ENCODE measurements around the gene PSMC1.
"Not testable (repeated sequence)": the region's sequence is repeated elsewhere in the genome, so short reads cannot be mapped to it uniquely, and the experiment has no call there.

The PSMC1 gene

GRCh38 chr14:90256354-90257131 is at the start of gene PSMC1:
PSMC1 (plus strand) TSS chr14:90256553; CDS start chr14:90256598, 45 bp downstream.
- DNase-seq (ENCODE audit: low read depth, low spot score) = peak; percentile 78

DNA sequence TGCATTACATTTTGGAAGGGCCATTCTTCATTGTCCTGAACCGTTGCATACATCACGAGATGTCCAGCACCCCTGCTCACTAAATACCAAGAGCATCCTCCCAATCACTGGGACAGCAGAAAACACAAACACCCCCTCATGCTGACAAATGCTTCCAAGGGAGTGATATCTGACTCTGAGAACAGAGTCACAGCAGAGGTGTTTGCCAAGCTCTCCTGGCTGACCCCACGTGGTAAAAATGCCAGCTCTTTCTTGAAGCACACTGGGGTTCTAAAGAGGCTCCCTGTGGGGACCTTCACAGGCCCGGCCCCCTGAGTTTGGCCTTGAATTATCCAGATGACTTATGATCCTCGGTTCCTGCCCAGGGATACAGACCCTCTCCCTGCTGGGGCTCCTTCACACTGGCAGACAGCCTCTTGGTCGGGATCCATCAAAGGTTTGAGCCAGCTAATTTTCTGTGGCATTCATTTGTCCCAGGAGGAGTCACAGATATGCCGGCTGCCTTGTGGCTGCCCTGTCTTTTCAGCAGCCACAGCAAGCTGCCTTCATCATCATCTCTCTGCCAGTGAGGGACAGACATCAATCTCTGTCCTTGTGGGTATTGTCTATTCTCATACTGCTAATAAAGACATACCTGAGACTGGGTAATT is 43.1 kb upstream of the PSMC1 start:
- DNase-seq (ENCODE audit: low read depth, low spot score) = no peak

DNA sequence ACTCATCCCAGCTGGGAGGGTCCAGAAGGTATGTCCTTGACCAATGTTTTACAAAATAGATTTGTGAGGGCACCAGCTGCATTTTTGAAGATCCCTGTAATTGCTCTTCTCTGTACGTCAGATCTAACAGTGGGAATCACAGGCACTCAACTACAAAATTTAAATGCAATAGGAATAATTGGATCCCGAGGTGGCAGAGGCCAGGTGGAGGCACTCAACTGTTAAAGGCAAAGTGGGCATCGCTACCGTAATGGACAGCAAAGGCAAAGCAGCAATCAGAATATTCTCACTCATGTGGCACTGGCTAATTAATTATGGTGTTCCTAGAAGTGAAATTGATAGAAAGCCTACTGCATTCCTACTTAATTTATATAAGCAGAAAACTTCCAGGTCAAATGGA is 27.9 kb upstream of the PSMC1 start:
- DNase-seq (ENCODE audit: low read depth, low spot score) = no peak

- DNase-seq (ENCODE audit: low read depth, low spot score) = not testable (repeated sequence)
Measured at GRCh38 chr14:90229942-90230341, 26.4 kb upstream of the PSMC1 start.

DNA sequence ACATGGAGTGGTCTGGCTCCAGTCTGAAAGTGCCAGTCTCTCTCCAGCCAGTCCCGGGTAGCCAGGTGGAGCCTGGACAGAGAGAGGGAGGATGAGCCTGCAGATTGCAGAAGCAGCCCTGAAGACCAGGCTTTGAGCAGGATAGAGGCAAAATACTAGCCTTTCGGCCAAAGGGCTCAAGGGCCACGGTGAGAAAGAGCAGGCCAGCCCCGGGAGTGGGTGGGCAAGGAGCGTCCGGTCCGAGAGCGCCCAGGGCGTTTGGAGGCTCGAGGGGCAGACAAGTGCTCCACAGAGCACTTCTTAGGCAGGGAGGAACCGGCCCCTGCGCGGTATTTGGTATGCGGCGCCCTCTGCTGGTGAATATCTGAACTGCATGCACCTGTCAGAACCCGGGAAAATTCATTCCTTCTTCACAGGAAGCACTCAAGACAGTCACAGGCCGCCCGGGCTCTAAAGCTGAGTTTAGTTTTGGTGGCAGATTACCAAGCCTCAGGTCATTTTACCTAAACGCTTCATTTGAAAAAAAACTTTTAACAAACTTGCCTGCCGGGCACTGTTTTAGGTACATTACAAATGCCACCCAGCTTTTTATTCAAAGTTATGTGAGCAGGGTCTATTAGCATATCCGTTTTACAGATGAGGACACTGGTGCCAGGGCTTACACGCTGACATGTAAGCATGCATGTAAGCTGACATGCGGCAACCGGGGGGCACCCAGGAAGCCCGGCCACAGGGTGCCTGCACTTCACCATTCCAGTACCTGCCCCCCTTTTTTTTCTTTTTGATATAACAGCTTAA is 21.0 kb upstream of the PSMC1 start:
- DNase-seq (ENCODE audit: low read depth, low spot score) = peak; percentile 28

GRCh38 chr14:90239139-90239538 is 17.2 kb upstream of the PSMC1 start:
- DNase-seq (ENCODE audit: low read depth, low spot score) = no peak

- no peak for DNase-seq (ENCODE audit: low read depth, low spot score)
Measured at GRCh38 chr14:90242444-90242843, 13.9 kb upstream of the PSMC1 start.

DNA sequence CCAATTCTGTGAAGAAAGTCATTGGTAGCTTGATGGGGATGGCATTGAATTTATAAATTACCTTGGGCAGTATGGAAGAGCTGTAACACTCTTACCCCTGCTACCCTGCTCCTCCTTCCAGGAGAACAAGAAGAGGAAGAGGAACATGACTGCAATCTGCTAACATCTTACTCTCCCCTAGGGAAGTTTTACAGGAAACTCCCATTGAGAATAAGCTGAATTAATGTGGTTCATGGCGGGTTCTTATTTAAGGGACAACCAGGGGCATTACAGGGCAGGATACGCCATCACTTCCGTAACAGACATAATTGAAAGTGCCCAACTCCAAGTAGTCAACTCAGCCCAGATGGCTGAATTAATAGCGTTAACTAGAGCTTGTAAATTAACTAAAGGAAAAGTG is 9.4 kb upstream of the PSMC1 start:
- no peak for DNase-seq (ENCODE audit: low read depth, low spot score)

DNA sequence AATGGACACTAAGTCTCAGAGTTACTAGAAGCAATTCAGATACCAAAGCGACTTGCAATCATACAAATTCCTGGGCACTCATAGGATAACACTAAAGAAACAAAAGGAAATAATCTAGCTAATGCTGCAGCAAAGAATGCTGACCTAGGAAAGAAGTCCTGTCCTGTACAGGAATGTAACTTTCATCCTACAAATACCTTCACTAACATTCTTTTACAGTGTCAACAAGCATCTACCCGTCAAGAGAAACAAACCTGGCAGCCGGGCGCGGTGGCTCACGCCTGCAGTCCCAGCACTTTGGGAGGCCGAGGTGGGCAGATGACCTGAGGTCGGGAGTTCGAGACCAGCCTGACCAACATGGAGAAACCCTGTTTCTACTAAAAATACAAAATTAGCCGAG is 8.9 kb upstream of the PSMC1 start:
- not testable (repeated sequence) for DNase-seq (ENCODE audit: low read depth, low spot score)

GRCh38 chr14:90248594-90248993 is 7.8 kb upstream of the PSMC1 start:
- no peak for DNase-seq (ENCODE audit: low read depth, low spot score)

GRCh38 chr14:90253826-90254225 is 2.5 kb upstream of the PSMC1 start:
- no peak for DNase-seq (ENCODE audit: low read depth, low spot score)

DNA sequence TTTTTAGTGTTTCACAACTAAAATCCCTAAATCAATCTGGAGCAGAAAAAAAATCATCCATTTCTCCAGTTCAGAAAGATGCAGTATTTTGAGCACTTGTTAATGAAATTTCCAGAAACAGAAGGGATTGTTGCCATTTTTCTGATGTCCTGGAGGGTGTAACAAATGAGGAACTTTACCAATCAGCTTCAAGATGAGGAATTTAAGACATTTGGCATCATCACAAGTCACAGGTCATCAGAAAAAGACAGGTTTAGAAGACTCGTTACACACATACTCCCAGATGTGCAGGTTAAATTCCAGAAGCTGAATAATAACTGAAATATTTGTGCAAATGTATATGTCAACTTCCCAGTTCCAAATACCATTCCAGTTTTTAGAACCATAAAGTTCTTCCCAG is 482 bp upstream of the PSMC1 start:
- DNase-seq (ENCODE audit: low read depth, low spot score) = no peak

DNA sequence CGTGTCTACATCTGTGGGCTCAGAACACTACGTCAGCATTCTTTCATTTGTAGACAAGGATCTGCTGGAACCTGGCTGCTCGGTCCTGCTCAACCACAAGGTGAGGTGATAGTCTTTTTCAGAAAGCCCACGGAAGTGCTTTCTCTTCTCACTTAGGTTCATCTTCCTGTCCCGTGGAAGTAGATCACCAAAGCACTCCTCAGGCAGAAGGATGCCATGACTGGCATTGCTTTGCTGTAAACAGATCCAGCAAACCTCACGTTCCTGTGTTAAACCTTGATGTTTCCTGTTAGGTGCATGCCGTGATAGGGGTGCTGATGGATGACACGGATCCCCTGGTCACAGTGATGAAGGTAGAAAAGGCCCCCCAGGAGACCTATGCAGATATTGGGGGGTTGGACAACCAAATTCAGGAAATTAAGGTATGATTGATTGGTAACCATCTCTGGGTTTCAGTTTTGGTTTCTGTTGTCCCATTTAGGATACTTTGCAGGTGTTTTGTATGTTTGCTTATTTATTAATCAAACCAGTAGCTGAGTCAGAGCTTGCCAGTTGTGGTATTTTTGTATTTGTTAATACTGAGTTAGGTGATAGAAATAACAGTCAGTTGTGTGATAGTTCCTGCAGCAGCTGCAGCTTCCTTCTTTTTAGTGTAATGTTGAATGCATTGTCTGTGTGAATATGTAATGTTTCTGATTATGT is 7.5 kb downstream of the PSMC1 start:
- DNase-seq (ENCODE audit: low read depth, low spot score) = no peak

DNA sequence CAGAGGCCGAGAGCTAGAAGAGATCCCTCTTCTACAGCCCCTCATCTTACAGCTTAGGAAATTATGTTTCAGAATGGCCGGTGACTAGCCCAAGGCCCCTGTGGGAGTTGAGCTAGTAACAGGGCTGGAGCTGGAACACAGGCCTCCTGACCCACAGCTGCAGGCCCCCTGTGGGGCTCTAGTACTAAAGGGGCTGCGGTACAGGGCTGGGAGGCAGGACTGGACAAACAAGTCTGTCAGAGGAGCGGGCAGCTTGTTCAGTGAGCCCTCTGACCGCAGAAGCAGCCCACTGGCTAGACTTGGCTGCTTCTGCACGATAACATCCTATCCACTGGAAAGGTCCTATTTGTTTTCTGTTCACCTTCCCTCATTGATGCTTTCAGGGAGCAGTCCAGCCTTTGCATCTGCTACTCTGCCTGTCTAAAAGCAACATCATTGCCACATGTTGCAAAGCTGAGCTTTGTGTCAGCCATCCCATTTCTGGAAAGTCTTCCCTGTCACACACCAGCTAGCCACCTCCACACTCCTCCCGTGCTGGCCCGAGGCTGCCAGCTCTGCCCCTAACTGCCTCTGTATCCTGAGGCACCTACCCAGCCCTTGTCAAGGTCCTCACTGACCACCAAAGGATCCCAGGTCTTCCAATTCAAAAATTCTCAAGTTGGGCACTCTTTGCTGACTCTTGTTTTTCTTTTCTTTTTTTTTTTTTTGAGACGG is 10.2 kb downstream of the PSMC1 start:
- DNase-seq (ENCODE audit: low read depth, low spot score) = no peak

DNA sequence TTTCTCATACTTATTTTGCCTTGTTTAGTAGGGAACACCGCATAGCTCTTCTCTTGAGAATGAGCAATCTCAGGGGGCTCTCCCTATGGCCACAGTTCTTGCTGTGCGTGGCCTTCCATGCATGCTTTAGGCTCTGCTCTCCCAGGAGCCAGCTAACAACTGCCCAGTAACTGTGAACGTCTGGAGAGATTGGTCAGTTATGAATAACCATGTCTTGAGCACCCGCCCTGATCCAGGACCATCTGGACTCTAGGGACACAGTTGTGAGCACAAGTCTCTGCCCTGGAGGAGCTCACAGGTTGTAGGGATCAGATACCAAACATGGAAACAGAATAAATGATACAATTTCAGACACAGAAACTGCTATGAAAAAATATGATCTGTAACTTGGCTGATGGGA is 12.1 kb downstream of the PSMC1 start:
- no peak for DNase-seq (ENCODE audit: low read depth, low spot score)

GRCh38 chr14:90272523-90272922 is 16.2 kb downstream of the PSMC1 start:
- DNase-seq (ENCODE audit: low read depth, low spot score) = no peak

- no peak for DNase-seq (ENCODE audit: low read depth, low spot score)
Measured at GRCh38 chr14:90273532-90273931, 17.2 kb downstream of the PSMC1 start.

DNA sequence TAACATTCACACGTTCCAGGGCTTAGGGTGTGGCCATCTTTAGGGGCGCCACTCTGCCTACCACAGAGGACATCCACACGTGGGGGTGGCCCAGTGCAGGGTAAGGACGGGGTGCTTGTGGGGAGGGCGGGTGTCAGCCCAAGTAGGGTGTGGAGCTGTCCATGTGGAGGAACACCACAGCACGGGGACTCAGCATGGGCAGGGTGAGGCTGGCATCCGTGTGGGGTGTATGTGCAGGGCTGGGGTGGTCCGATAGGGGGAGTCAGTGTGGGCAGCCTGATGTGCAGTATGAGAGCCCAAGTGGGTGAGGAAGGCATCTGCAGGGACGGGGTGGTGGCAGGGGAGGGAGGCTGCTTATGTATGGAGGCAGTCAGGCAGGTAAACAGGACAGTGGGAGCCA is 17.7 kb downstream of the PSMC1 start:
- no peak for DNase-seq (ENCODE audit: low read depth, low spot score)

- DNase-seq (ENCODE audit: low read depth, low spot score) = no peak
Measured at GRCh38 chr14:90274808-90275457, 18.6 kb downstream of the PSMC1 start.

DNA sequence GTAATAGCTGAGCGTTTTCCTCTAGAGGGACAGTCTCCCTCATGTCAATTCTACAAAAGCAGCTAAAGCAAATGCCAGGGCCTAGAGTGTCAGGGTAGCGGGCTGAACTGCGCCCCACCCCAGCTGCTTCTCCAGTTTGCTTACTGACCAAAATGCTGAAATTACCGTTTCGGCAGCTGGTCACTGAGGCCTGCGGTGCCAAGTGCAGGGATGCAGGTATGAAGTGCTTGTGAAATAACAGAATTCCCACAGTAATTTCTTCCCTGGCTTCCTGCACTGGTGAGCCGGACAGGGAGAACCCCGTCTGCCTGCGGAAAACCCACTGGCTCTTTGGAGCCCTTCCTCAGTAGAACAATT is 19.1 kb downstream of the PSMC1 start:
- DNase-seq (ENCODE audit: low read depth, low spot score) = no peak

- DNase-seq (ENCODE audit: low read depth, low spot score) = no peak
Measured at GRCh38 chr14:90275820-90276219, 19.5 kb downstream of the PSMC1 start.

Data from iPS DF 19.7 (cell line).